Activated naive CD4-positive, alpha-beta T cell treated with anti-CD3 and anti-CD28 coated beads, Interleukin-2, amount 50 U/mL, for 72 hours (primary cell): ENCODE measurements around the gene DCUN1D5. TPM values are rescaled to one million over a fixed set of nuclear protein-coding genes. Genes with fewer than 3 reads are reported as not detected.
A peak's percentile ranks its signal among the peaks of the same experiment; 100 is the strongest.

Source experiments
- ATAC-seq, 2 donors: fragments of 150-1000 bp; cut with Tn5 transposase; 2 replicates each; pipeline ENCODE4 v1.10.0; 2021; ENCODE audit warnings: mild to moderate bottlenecking in 2 of 2, moderate library complexity in 2 of 2
- DNase-seq, 2 donors: peaks; one replicate each; pipeline ENCODE4 v3.0.0; 2021 to 2022; ENCODE audit warnings: low spot score in 2 of 2
- H3K27ac Mint-ChIP-seq, 2 donors: one replicate each; pipeline ENCODE4 v1.8.0; 2022; ENCODE audit warnings: mild to moderate bottlenecking in 2 of 2, mixed read lengths in 2 of 2
- H3K36me3 Mint-ChIP-seq, 2 donors: one replicate each; pipeline ENCODE4 v1.8.0; 2022; ENCODE audit warnings: mixed read lengths in 2 of 2
- H3K9me3 Mint-ChIP-seq, 2 donors: one replicate each; pipeline ENCODE4 v1.8.0; 2022; ENCODE audit warnings: mixed read lengths in 2 of 2
- total RNA-seq, 2 donors: library from RNA; stranded (reverse); gene quantifications; one replicate each; pipeline ENCODE4 v1.2.3, GENCODE V29; 2022

Gene DCUN1D5
- total RNA-seq, 2 donors from 2014 or later = 35.6 to 63.1 TPM

DNA sequence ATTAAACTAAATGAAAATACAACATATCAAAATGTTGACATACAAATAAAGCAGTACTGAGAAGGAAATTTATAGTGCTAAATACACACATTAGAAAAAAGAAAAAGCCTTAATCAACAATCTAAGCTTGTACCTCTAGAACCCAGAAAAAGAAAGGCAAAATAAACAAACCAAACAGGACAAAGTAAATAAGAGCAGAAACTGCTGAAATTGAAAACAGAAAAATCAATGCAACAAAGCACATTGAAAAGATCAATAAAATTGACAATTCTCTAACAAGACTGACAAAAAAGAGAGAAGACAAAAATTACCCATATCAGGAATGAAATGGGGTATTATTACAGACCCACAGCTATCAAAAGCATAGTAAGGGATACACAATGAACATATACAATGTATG is 21.0 kb downstream of the DCUN1D5 start:
- peak overlapping the region in 1 of 2 donors; percentile 51 for H3K27ac Mint-ChIP-seq

GRCh38 chr11:103070142-103070541 is 21.8 kb downstream of the DCUN1D5 start:
- no peak overlapping the region for H3K27ac Mint-ChIP-seq
- no peak for DNase-seq
- no peaks in the 10 kb centered on the region for H3K9me3 Mint-ChIP-seq
- no peak for ATAC-seq
- peaks cover 0 to 17% of the 10 kb centered on the region in 2 donors for H3K36me3 Mint-ChIP-seq

More for the DNA sequence above, 21.0 kb downstream of the DCUN1D5 start:
- ATAC-seq = no peak
- Mint-ChIP-seq H3K9me3 (no peaks in the 10 kb centered on the region), H3K36me3 (peaks cover 0 to 20% of the 10 kb centered on the region in 2 donors)
- no peak for DNase-seq

DNA sequence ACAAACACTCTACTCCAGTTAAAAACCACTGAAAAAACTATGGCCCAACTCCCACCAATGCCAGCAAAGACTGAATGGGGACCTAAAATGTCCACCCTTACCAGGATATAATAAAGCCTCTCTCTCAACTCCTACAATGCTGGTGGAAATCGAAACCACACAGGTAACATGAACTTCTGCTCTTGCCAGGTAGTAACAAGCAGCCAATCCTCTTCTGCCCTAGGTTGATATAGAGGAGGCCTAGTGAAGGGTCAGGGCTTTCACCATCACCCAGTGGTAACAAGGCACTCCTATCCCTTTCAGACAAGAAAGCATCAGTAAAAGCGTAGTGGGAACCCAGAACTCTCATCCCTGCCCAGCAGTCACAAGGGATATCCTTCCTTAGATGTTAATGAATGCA is 22.6 kb downstream of the DCUN1D5 start:
- ATAC-seq (no peak), DNase-seq (no peak)
- H3K36me3 Mint-ChIP-seq = peaks cover 0 to 17% of the 10 kb centered on the region in 2 donors
- no peaks in the 10 kb centered on the region for H3K9me3 Mint-ChIP-seq
- H3K27ac Mint-ChIP-seq = peak overlapping the region in 1 of 2 donors; percentile 79

DNA sequence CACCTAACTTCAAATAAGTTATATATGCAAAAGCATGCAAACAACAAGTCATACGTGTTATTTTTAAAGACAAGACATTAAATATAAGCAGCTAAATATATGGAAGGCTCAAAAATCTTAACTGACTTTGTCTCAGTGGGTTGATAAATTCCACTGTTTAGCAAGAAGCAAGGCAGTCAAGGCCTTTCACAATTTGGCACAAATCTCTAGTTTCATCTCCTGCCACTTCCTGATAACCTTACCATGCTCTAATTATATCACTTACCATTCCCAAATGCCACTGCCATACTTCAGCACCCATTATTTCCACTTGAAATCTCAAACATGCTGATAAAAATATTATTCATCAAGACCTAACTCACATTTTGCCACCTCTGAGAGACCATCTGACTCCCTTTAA is 24.8 kb downstream of the DCUN1D5 start:
- Mint-ChIP-seq H3K27ac (peak overlapping the region in 1 of 2 donors; percentile 5), H3K9me3 (no peaks in the 10 kb centered on the region), H3K36me3 (peaks cover 0 to 22% of the 10 kb centered on the region in 2 donors)
- DNase-seq = no peak
- ATAC-seq = no peak

- no peak for ATAC-seq
- Mint-ChIP-seq H3K9me3 (no peaks in the 10 kb centered on the region), H3K36me3 (peaks cover 0 to 13% of the 10 kb centered on the region in 2 donors), H3K27ac (no peak overlapping the region)
- DNase-seq = no peak
Observed at GRCh38 chr11:103061656-103062055, 30.3 kb downstream of the DCUN1D5 start.

GRCh38 chr11:103055221-103055890 is 36.6 kb downstream of the DCUN1D5 start:
- no peak overlapping the region for H3K27ac Mint-ChIP-seq
- no peak for ATAC-seq
- no peaks in the 10 kb centered on the region for H3K9me3 Mint-ChIP-seq
- DNase-seq = no peak
- no peaks in the 10 kb centered on the region for H3K36me3 Mint-ChIP-seq

GRCh38 chr11:103053997-103054396 is 38.0 kb downstream of the DCUN1D5 start:
- no peak for ATAC-seq
- no peaks in the 10 kb centered on the region for H3K36me3 Mint-ChIP-seq
- DNase-seq = no peak
- no peaks in the 10 kb centered on the region for H3K9me3 Mint-ChIP-seq
- H3K27ac Mint-ChIP-seq = no peak overlapping the region

- Mint-ChIP-seq H3K36me3 (no peaks in the 10 kb centered on the region), H3K27ac (no peak overlapping the region), H3K9me3 (no peaks in the 10 kb centered on the region)
- ATAC-seq = no peak
- no peak for DNase-seq
Observed at GRCh38 chr11:103051981-103052380, 40.0 kb downstream of the DCUN1D5 start.

DNA sequence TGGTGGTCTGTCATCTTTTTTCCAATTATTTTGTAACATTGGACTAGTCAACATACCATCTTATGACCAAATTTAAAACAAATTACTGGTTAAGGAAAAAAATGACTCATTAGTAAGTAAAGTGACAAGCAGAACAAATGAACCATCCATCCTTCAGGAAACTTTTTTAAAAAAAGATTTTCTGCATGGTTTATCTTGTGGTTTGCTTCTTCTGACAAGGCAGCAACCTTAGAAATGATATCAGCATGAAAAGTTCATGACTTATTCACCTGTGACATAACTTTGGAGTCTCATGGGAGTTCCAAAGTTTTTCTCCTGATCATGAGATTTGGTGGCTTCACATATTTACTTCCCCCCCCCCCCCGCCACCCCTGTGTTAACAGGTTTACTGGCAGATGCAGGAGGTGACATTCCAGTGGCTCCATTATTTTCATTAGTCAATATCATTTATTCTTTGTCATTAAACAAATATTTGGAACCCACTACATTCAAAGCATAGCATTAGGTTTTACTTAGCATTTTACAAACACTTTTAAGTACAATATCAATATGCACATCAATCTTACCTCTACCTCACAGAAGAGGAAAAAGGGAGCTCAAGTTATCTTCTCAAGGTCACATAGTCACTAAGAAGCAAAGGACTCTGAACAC is 40.7 kb downstream of the DCUN1D5 start:
- peak; percentile 18 to 32 for ATAC-seq
- no peak overlapping the region for H3K27ac Mint-ChIP-seq
- no peaks in the 10 kb centered on the region for H3K9me3 Mint-ChIP-seq
- no peaks in the 10 kb centered on the region for H3K36me3 Mint-ChIP-seq
- no peak for DNase-seq

- Mint-ChIP-seq H3K9me3 (no peaks in the 10 kb centered on the region), H3K27ac (no peak overlapping the region), H3K36me3 (no peaks in the 10 kb centered on the region)
- ATAC-seq (no peak), DNase-seq (no peak)
Observed at GRCh38 chr11:103050351-103050750, 41.6 kb downstream of the DCUN1D5 start.

DNA sequence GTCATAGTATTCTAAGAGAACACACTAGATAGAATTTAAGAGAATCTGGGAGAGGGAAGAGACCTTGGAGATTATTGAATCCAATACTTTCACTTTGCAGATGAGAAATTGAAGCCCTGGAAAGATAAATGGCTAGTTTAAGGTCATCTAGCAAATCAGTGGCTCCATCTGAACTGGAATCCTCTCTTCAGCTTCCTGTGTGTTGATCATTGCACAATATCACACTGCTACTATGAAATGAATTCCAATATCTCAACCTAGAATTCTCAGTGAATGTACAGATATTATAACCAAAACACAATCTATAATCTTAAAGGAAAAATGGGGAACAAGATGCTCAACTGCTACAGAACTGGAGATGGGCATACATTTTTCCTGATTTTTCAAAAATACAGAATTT is 44.1 kb downstream of the DCUN1D5 start:
- ATAC-seq (no peak), DNase-seq (no peak)
- H3K36me3 Mint-ChIP-seq = no peaks in the 10 kb centered on the region
- no peaks in the 10 kb centered on the region for H3K9me3 Mint-ChIP-seq
- H3K27ac Mint-ChIP-seq = no peak overlapping the region

- Mint-ChIP-seq H3K9me3 (no peaks in the 10 kb centered on the region), H3K36me3 (no peaks in the 10 kb centered on the region), H3K27ac (no peak overlapping the region)
- DNase-seq (no peak), ATAC-seq (no peak)
Observed at GRCh38 chr11:103043826-103044678, 47.9 kb downstream of the DCUN1D5 start.

- no peak overlapping the region for H3K27ac Mint-ChIP-seq
- no peaks in the 10 kb centered on the region for H3K9me3 Mint-ChIP-seq
- DNase-seq (no peak), ATAC-seq (no peak)
- H3K36me3 Mint-ChIP-seq = no peaks in the 10 kb centered on the region
Observed at GRCh38 chr11:103042161-103042560, 49.8 kb downstream of the DCUN1D5 start.

- Mint-ChIP-seq H3K36me3 (no peaks in the 10 kb centered on the region), H3K27ac (peak overlapping the region; percentile 83 to 90), H3K9me3 (no peaks in the 10 kb centered on the region)
- ATAC-seq (peak; percentile 87 to 88), DNase-seq (peak in 1 of 2 donors; percentile 48)
Observed at GRCh38 chr11:103035791-103036434, 56.0 kb downstream of the DCUN1D5 start.

DNA sequence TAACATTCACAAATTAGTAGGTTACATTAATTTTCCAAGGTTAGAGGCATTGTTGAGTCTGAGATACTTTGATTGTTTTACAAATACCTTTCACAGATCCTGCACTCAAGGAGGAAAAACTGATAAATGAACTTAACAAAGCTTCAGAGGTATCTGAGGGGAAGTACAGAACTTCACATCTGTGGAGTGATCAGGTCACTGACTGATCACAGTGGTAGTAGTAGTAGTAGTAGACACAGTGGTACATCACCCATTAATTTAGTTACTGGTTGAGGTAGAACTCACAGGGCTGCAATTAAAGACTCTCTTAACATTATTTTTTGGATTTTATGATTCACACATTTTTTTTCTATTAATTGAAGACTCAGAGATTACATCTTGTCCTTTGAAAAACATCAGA is 56.7 kb downstream of the DCUN1D5 start:
- Mint-ChIP-seq H3K27ac (no peak overlapping the region), H3K9me3 (no peaks in the 10 kb centered on the region), H3K36me3 (no peaks in the 10 kb centered on the region)
- DNase-seq (no peak), ATAC-seq (no peak)

DNA sequence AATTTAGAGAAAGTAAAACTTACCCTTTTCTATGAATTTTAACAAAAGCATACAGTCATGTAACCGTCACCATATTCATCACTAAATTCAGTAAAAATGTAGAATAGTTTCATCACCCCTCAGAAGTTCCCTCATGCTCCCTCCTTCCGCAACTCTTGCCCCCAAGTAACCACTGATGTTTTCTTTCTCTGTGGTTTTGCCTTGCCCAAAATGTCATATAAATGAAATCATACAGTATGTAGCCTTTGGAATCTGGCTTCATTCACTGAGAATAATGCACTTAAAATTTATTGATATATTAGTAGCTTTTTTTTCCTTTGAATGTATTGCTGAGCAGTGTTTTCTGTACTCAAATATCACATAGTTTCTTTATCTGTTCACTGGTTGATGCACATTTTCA is 60.1 kb downstream of the DCUN1D5 start:
- Mint-ChIP-seq H3K36me3 (peaks cover 0 to 12% of the 10 kb centered on the region in 2 donors), H3K27ac (no peak overlapping the region), H3K9me3 (no peaks in the 10 kb centered on the region)
- DNase-seq (no peak), ATAC-seq (no peak)

GRCh38 chr11:103029401-103029800 is 62.6 kb downstream of the DCUN1D5 start:
- H3K36me3 Mint-ChIP-seq = peaks cover 0 to 12% of the 10 kb centered on the region in 2 donors
- DNase-seq (no peak), ATAC-seq (no peak)
- no peak overlapping the region for H3K27ac Mint-ChIP-seq
- no peaks in the 10 kb centered on the region for H3K9me3 Mint-ChIP-seq
